ENCODE data around the gene ZBTB20. TPM values are rescaled to one million over a fixed set of nuclear protein-coding genes. Genes with fewer than 3 reads are reported as not detected.

The ZBTB20 gene
- total and polyA plus RNA-seq, 2 of the 4 experiments (the other 2 are of a cell fraction) = 0.75 to 14.7 TPM

DNA sequence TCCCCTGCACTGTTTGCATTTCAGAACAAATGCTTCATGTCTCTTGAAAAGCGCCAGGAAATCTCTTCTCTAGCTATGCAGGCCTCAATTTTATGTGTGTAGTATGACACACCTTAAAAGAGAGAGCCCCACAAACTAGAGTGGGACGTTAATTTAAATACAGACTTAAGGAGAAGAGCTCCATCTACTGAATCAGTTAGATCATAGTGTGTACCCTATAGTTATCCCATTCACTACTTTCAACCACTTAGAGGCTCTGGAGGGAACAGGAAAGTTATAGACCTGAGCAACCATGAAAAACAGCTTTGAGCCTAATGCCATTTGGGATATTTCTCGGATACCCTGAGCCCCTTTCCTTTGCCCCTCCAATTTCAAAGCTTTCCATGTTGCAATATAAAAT, 699.5 kb downstream of the ZBTB20 start:
- dilution Hi-C loops (cut with HindIII; ENCODE audit: low sequenced_read_pairs, unreplicated experiment) = no loop called here
- BruUV-seq (replicated peaks) = no TSS peak
- peaks cover 10 to 20% of the 10 kb centered on the region in 2 experiments; a peak in 3 of 4 replicates for H3K79me1 ChIP-seq (ENCODE audit: low read depth in 1 of 2, low read length in 2 of 2)
- in situ Hi-C loops (cut with MboI; ENCODE audit: low sequenced_read_pairs) = no loop called here
- no peak overlapping the region for H4K8ac ChIP-seq (ENCODE audit: low read depth in 2 of 2, low read length in 2 of 2)
- no peak overlapping the region for H3K9ac ChIP-seq (ENCODE audit: low read depth, low read length)
- no peak overlapping the region for H2BK20ac ChIP-seq (ENCODE audit: low read depth, low read length)
- H3K9me1 ChIP-seq (ENCODE audit: insufficient read depth, low read length) = peaks cover under 1% of the 10 kb centered on the region; the same call in 1 of the 2 replicates
- no peak overlapping the region for H2BK5ac ChIP-seq (ENCODE audit: low read depth, low read length, poor library complexity, severe bottlenecking)
- H2AK9ac ChIP-seq (replicated peaks; ENCODE audit: low read depth, low read length, poor library complexity) = no peak overlapping the region
- no CpG with 5 or more reads among the region's 3 CpGs for WGBS, 2 experiments (ENCODE audit: extremely low coverage in 2 of 2, insufficient read length in 1 of 2)
- intact Hi-C loops (cut with micrococcal nuclease) = no loop called here
- ChIA-PET CTCF (no interaction called here), POLR2A (ENCODE audit: unreplicated experiment) (no interaction called here)
- no peak overlapping the region for H3K14ac ChIP-seq (replicated peaks; ENCODE audit: low read depth, low read length)
- no peak overlapping the region for H4K91ac ChIP-seq (ENCODE audit: insufficient read depth, low read depth, low read length)
- H3K27me3 ChIP-seq (ENCODE audit: control insufficient read depth, insufficient read depth, low read length) = no peaks in the 10 kb centered on the region
- no peak overlapping the region for H3K56ac ChIP-seq (ENCODE audit: extremely low read depth, insufficient read depth, low read length)
- no peak for DNase-seq
- no peak overlapping the region for H2BK15ac ChIP-seq (ENCODE audit: low read depth, low read length)
- H3K4me2 ChIP-seq (ENCODE audit: low read depth, low read length) = no peak overlapping the region
- H3K4me1 ChIP-seq (ENCODE audit: control insufficient read depth, insufficient read depth, low read length) = peaks cover 5% of the 10 kb centered on the region
- no peak overlapping the region for H2BK120ac ChIP-seq (ENCODE audit: low read depth, low read length)
- no peak for TF ChIP-seq CEBPB (IDR thresholded peaks at IDR 0.05; ENCODE audit: low read depth, low read length)
- no peak for TF ChIP-seq NFE2L2 (IDR thresholded peaks at IDR 0.05; ENCODE audit: low read depth, low read length)
- TF ChIP-seq, protein P1, sequence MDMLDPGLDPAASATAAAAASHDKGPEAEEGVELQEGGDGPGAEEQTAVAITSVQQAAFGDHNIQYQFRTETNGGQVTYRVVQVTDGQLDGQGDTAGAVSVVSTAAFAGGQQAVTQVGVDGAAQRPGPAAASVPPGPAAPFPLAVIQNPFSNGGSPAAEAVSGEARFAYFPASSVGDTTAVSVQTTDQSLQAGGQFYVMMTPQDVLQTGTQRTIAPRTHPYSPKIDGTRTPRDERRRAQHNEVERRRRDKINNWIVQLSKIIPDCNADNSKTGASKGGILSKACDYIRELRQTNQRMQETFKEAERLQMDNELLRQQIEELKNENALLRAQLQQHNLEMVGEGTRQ (IDR thresholded peaks at IDR 0.05; ENCODE audit: low read depth, low read length) = no peak
- TF ChIP-seq MAZ (IDR thresholded peaks at IDR 0.05; ENCODE audit: borderline replicate concordance, low read depth, low read length) = no peak
- no peak for TF ChIP-seq FOS (IDR thresholded peaks at IDR 0.05; ENCODE audit: low read depth, low read length)
- TF ChIP-seq MXI1 (IDR thresholded peaks at IDR 0.05; ENCODE audit: borderline replicate concordance, low read depth, low read length) = no peak
- TF ChIP-seq SMC3 (IDR thresholded peaks at IDR 0.05; ENCODE audit: low read depth, low read length) = no peak
- TF ChIP-seq CHD1 (IDR thresholded peaks at IDR 0.05; ENCODE audit: low read depth, low read length) = no peak
- TF ChIP-seq CTCF (conservative IDR thresholded peaks at IDR 0.05; ENCODE audit: low read depth, low read length) = no peak
- TF ChIP-seq MAFK (IDR thresholded peaks at IDR 0.05; ENCODE audit: low read depth, low read length) = no peak
- no peak for TF ChIP-seq RCOR1 (IDR thresholded peaks at IDR 0.05; ENCODE audit: insufficient replicate concordance, low read length)
- no peak for TF ChIP-seq BHLHE40 (IDR thresholded peaks at IDR 0.05; ENCODE audit: low read depth, low read length)
- no peak for TF ChIP-seq RFX5 (IDR thresholded peaks at IDR 0.05; ENCODE audit: low read depth, low read length)
- TF ChIP-seq, protein P2, sequence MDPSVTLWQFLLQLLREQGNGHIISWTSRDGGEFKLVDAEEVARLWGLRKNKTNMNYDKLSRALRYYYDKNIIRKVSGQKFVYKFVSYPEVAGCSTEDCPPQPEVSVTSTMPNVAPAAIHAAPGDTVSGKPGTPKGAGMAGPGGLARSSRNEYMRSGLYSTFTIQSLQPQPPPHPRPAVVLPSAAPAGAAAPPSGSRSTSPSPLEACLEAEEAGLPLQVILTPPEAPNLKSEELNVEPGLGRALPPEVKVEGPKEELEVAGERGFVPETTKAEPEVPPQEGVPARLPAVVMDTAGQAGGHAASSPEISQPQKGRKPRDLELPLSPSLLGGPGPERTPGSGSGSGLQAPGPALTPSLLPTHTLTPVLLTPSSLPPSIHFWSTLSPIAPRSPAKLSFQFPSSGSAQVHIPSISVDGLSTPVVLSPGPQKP (IDR thresholded peaks at IDR 0.05; ENCODE audit: borderline replicate concordance, low read depth, low read length) = no peak
- TF ChIP-seq RAD21 (IDR thresholded peaks at IDR 0.05; ENCODE audit: low read length) = no peak
- no peak for TF ChIP-seq POLR2A (IDR thresholded peaks at IDR 0.05; ENCODE audit: low read depth, low read length)
- no peak overlapping the region for H3K4ac ChIP-seq (ENCODE audit: low read depth, low read length)
- no peak overlapping the region for H2AFZ ChIP-seq (replicated peaks; ENCODE audit: low read length, poor library complexity)
- no peaks in the 10 kb centered on the region for H3K36me3 ChIP-seq (ENCODE audit: control insufficient read depth, insufficient read depth, low read length)
- 0 out of 2 replicates have a peak, but pooled peaks cover 2% of the 10 kb centered on the region for H4K20me1 ChIP-seq (ENCODE audit: insufficient read depth, low read length)
- H3K9me3 ChIP-seq (ENCODE audit: control insufficient read depth, insufficient read depth, low read length) = no peaks in the 10 kb centered on the region
- no peak overlapping the region for H3K23ac ChIP-seq (ENCODE audit: low read depth, low read length)
- H3K18ac ChIP-seq (ENCODE audit: low read depth, low read length) = no peak overlapping the region
- H3K4me3 ChIP-seq (ENCODE audit: insufficient read depth, low read depth, low read length) = no peak overlapping the region
- no peak for ATAC-seq (ENCODE audit: low read depth)
- H2AK5ac ChIP-seq (ENCODE audit: low read depth, low read length) = no peak overlapping the region
- H3K27ac ChIP-seq (ENCODE audit: insufficient read depth, low read length) = no peak overlapping the region
- no peak overlapping the region for H4K5ac ChIP-seq (ENCODE audit: low read depth, low read length)

All from IMR-90 (cell line).